HG02943 (cell line): ENCODE measurements around the gene TMEM128.
"Not testable (repeated sequence)": the region's sequence is repeated elsewhere in the genome, so short reads cannot be mapped to it uniquely, and the experiment has no call there.

ENCODE experiments used
- ATAC-seq: cut with Tn5 transposase; IDR thresholded peaks from one replicate; pipeline ENCODE4 v1.9.1; 2021; ENCODE audit warnings: mild to moderate bottlenecking, low read depth, moderate library complexity; ENCODE audit not compliant: unreplicated experiment

TMEM128 gene

DNA sequence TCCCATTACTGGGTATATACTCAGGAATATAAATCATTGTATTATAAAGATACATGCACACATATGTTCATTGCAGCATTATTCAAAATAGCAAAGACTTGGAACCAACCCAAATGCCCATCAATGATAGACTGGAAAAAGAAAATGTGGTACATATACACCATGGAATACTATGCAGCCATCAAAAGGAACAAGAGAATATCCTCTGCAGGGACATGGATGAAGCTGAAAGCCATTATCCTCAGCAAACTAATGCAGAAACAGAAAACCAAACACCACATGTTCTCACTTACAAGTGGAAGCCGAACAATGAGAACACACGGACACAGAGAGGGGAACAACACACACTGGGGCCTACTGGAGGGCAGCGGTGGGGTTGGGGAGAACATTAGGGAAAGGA is 9.7 kb upstream of the TMEM128 start:
- not testable (repeated sequence) for ATAC-seq

DNA sequence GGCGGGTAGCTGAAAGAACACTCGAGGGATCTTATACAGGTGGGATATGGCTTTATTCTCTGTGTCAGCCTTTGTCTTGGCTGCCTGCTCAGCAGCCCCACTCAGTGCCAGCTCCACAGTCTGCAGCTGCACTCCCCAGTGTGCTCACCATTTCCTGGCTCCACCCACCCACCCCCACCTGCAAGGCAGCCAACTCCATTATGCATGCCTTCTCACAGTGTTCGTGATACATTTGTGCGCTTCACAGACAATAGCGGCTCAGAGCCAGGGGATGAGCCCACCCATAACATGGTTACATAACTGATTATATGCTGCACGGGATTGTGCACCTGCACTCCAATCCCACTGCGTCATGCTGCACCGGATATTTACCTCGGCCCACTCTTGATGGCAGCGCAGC is 8.8 kb upstream of the TMEM128 start:
- ATAC-seq, result no peak

DNA sequence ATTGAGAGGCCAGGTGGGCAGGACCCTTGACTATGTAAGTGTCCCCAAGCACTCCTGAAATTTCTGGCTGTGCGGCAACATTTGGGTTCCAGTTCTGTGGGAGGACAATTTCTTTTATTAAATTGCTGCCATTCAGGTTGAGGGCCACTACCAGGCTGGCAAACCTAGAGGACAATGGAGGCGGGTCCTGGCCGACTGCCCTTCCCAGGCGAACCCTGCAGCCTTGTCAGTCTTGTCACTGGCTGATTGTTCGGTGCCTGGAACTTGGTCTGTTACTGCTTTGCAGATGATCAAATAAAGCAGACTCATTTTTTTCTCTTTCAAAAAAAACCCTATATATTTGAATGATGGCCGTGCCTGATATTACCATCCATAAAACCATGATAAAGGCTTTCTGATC is 6.6 kb upstream of the TMEM128 start:
- no peak for ATAC-seq

DNA sequence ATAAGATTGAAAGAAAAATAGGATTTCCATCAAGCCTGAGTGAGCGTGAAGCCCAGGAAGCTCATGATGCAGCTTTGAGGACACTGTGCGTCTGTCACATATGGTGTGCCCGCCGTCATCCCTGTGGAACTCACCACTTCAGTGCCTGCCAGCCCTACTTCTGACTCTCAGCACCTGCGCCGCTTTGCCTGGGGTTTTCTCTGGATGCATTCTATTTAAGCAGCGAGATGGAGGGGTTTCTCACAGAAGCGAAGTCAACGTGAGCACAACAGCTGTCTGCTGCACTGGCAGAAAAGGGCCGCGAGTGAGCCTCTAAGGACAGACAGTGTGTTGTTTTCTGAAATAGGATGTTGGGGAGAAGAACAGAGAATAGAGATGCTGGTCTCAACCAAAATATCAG is 6.2 kb upstream of the TMEM128 start:
- no peak for ATAC-seq

DNA sequence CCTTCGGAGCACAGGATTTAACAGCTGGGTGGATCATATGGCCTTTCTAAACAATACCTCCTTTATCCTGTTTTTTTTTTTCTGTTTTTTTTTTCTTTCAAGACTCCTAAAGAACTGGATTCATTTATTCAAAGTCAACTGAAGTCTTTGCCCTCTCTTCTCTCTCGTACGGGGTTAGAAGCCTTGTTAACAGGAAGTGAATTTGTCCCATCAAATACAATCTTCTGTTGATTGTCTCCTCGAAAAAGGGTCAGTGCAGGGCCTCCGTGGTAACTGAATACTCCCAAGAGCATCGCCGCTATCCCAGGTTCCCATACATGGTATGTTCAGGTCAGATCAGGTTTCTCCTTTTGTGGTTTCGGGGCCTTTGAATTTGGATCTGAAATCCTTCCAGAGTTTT is 1.8 kb upstream of the TMEM128 start:
- no peak for ATAC-seq

DNA sequence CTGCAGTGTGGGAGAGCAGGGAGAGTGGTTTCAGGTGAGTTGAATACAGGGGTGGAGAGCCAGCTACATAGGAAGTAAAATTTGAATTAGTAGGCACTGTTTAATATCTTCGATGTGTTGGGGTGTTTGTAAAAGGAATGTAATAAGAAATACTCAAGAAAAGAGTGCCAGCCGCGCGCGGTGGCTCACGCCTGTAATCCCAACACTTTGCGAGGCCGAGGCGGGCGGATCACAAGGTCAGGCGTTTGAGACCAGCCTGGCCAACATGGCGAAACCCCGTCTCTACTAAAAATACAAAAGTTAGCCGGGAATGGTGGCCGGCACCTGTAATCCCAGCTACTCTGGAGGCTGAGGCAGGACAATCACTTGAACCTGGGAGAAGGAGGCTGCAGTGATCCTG is 1.3 kb upstream of the TMEM128 start:
- not testable (repeated sequence) for ATAC-seq

DNA sequence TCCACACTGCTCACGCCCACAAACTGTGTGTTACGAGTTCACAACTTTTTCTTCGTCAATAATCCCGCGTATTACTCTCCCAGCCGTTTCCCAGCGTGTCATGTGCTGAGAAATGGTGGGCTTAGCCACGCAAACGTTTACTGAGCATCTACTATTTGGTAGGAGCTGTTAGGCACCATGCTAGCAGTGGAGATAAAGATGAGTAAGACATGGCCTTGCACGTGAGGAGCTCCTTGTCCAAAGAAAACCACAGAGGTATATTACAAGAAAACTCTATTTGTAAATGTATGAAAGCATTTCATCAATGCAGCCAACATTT is 821 bp upstream of the TMEM128 start:
- no peak for ATAC-seq

DNA sequence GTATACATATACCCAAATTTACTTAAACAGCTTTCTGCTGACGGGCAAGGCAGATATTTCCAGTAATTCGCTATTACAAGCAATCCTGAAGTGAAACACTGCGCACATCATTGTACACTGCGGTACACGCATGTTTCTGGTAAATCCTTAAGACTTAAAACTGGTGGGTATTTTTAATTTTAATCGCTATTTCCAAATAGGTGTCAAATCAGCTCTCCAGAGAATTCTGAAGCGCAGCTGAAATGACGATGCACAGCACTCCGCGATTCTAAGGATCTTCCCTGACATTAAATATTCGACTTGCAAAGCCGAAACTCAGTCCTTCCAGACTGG is 361 bp downstream of the TMEM128 start:
- peak; percentile 29 for ATAC-seq

DNA sequence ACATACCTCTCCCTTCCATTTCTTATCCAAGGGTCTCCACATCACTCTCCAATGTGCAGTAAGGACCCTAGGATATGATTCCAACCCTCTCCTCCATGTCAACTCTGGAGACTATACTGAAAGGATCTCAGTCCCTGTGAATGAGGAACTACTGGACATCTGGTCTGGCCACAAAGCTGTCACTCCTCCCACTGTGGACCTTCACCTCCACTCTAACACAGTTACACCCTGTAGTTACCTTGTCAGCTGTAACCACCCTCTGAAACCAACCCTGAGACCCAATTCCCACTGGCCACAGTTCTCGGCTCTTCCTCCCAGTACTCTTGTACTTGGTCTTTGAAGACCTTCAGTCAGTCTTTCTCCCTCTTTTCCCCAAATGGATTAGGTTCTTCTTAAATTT is 2.9 kb downstream of the TMEM128 start:
- no peak for ATAC-seq

DNA sequence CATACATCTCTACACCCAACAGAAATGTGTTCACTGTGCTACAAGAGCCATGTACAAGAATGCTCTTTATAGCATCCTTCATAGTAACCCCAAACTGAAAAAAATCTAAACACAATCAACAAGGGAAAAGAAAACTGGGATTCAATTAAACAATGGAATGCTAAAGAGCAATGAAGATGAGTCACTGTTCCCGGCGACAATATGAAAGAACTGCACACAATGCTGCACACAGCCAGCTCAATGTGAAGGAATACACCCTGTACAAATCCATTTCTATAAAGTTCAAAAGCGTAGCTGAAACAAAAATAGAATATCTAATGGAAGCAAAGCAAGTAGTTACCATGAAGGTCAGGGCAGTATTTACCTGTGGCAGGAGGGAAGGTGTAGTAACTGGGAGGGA is 8.5 kb downstream of the TMEM128 start:
- ATAC-seq, result not testable (repeated sequence)

DNA sequence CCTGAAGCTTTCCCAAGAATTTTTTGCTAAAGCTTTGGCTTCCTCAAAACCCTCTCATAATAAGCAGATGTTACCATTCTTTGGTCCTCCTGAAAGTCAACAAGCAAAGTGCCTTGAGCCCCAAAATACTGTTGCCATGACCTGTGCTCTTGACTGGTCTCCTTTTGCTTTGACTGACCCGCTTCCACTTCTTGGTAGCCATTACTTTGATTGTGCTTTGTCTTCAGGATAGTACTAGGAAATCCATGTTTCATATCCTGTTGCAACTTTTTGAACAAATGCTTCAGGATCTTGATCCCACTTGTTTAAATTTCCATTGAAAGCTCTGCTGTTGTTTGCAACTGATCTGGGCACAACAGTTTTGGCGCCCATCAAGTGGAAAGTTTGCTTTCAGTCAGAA is 14.4 kb downstream of the TMEM128 start:
- ATAC-seq, result no peak

DNA sequence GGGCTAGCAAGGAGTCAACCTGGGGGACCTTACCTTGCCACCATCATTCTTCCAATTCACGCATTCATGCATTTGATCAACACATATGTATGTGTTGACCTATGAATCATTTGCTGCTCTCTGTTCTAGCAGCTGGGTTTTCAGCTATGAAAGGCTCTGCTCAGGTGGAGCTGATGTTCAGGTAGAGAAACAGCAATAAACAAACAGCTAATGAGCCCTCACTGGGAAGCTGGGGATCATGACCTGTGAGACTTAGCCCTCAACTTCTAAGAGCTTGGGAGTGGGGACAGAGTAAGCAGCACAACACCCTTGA is 19.7 kb downstream of the TMEM128 start:
- no peak for ATAC-seq

DNA sequence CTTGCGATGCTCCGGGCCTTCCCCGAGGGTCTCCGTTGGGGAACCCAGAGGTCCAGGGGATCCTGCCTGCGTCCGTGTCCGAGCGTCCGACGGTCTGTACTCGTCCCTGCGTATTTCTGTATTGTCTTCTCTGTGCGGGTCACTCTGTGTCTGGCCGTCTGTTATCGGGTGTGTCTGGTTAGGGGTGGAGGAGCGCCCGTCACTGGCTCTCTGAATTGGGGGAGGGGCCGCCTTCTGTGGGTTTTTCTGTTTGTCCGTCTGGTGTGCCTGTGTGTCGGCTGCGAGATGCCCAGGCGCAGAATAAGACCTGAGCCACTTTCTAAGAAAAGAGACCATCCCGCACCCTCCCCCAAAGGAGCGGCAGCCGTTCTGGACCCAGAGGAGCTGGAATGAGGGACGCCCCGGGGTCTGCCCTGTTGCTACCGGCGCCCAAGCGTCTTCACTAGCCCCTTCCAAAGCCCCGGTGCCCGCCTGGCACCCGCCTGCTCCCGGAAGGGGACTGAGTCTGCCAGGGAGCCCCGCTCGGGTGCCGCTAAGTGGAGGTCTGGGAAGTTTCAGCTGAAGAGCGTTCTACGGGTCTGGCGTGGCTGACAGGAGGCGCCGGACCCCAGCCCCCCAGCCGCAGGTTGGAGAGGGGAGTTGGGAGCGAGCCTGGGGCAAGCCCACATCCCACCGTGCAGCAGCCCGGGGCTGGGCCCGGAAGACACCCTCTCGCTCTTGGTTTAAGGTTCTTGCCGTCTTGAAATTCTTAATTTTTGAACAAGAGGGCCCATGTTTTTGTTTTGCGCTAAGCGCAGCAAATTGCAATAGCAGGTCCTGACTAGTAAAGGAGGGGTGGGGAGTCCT is 20.3 kb downstream of the TMEM128 start:
- ATAC-seq, result no peak

DNA sequence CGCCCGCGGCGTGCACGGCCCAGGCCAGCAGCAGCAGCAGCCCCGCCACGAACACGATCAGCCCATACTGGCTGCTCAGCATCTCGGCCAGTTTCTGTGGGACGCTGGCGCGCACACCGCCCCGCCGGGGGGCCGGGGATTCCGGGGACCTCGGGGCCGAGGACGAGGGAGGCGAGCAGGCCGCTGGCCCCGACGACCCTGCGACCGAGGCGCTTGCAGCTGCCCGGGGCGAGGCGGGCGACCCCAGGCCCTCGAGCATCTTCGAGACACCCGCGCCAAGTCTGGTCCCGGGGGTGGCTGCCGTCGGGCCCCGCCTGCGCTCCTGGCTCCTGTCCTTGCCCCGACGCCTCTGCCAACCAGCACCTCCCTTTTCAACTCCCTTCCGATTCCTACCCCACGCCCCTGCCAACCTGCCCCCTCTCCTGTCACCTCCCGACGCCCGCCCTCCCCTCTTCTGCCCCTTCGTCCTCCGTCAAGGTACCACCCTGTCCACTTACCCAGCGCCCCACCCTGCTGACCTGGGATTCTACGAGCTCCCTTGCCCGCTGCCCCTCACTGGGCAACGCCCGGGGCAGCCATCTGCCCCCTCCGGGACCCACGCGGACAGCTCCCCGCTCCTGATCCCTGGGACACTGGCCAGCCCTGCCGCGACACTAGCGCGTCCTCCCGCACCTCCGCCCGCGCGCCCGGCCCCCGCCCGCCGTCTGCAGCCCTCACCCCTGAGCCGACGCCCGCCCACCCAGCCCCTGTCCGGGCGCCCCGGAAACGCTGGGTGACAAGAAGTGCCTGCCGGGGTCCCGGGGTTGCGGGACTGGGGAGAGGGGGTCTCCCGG is 21.2 kb downstream of the TMEM128 start, which contains the start of gene OTOP1:
OTOP1 (minus strand) TSS at position 324 of the 833 bp plus-strand sequence; CDS start at position 259, 65 bp downstream.
- ATAC-seq, result no peak

DNA sequence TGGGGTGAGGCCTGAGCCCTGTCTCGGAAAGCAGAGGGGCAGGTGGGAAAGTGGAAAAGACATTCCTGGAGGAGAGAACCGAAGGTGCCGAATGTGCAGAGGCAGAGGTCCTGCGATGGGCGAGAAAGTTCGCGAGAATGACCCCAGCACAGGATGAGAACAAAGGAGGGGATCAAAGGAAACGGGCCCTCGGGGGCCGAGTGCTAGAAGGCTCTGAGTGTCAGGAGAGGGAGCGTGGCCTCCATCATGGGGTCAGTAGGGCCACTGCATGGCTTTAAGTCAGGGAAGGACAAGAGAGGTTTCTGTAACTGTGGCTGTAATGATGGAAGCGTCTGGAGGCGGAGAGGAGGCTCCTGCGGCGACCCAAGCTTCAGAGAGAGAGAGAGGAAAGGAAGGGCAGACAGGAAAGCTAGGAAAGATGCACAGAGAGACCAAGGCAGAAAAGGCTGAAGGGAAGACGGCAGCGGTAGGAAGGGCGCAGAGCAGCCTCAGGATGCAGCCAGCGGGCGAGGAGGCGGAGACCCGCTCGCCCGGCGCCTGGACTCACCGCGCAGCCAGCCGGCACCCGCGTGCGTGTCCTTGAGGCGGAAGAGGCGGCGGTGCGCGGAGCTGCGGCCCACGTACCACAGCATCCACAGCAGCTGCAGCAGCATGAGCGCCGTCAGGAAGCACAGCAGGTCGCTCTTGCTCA is 22.0 kb downstream of the TMEM128 start:
- no peak for ATAC-seq

DNA sequence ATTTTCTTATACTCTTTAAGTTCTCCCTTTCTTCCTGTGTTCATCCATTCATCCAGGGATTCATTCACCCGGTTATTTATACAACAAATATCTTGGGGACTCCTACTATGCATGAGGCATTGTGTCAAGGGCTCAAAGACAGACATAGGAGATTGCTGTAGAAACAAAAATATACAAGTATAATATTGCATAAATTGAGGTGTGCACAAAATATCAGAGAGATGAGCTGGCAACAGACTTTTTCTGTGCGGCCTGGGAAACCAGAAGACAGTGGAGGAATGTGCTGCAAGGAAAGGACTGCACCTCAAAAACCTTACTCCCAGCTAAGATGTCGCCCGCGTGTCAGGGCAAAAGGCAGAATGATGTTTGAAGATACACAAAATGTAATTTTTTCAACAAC is 30.9 kb downstream of the TMEM128 start:
- no peak for ATAC-seq

DNA sequence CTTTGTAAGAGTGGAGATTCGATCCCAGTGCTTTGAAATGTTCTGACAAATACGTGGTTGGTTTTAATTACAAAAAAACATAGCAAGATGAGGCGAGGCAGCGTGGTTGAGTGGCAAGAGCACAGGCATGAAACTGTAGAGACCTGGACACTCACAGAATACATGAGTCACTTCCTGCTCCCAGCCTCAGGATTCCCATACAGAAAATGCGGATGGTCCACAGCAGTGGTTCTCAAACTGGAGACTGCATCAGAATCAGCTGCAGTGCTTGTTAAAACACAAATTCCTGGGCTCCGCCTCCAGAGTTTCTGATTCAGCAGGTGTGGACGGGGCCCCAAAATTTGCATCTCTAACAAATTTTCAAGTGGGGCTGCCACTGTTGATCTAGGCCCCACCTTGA is 31.4 kb downstream of the TMEM128 start:
- no peak for ATAC-seq

DNA sequence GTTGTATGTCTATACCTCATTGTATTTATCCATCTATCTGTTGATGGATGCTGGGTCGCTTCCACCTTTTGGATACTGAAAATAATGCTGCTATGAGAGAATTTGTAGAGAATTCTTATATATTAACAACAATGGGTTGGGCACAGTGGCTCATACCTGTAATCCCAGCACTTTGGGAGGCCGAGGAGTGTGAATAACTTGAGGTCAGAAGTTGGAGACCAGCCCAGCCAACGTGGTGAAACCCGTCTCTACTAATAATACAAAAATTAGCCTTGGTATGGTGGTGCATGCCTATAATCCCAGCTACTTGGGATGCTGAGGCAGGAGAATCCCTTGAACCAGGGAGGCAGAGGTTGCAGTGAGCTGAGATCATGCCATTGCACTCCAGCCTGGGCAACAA is 34.3 kb downstream of the TMEM128 start:
- not testable (repeated sequence) for ATAC-seq

DNA sequence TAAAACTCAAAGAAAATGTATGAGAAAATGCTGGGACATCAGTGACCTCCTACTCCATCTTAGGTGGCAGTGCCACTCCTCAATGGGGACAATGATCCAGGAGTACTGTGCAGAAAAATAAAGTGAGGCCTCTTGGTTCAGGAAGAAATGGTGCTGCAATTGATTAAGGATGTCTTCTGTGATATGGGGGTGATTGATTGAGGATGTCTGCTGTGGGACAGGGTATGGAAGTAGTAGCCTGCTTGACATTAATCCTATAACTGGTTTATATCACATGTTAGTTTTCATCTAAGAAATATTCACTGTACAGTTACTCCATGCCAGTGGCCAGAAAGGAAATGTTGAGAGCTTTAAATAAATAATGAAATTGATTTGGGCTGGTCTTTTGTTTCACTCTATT is 41.8 kb downstream of the TMEM128 start:
- ATAC-seq, result no peak

DNA sequence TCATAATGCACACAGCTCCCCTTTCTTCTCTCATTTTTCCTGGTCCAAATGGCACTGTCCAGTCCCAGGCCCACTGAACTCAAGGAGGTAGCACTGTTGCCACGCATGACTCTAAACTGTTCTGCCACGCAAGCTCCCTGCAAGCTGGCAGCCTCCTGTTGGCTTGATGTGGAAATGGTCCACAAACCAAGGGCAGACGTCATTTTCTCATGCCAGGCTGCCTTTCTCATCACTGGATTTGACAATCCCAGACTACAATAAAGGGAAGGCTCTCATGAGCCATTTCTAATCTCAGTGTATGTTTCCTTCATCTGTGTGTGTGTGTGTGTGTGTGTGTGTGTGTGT is 43.6 kb downstream of the TMEM128 start:
- no peak for ATAC-seq

DNA sequence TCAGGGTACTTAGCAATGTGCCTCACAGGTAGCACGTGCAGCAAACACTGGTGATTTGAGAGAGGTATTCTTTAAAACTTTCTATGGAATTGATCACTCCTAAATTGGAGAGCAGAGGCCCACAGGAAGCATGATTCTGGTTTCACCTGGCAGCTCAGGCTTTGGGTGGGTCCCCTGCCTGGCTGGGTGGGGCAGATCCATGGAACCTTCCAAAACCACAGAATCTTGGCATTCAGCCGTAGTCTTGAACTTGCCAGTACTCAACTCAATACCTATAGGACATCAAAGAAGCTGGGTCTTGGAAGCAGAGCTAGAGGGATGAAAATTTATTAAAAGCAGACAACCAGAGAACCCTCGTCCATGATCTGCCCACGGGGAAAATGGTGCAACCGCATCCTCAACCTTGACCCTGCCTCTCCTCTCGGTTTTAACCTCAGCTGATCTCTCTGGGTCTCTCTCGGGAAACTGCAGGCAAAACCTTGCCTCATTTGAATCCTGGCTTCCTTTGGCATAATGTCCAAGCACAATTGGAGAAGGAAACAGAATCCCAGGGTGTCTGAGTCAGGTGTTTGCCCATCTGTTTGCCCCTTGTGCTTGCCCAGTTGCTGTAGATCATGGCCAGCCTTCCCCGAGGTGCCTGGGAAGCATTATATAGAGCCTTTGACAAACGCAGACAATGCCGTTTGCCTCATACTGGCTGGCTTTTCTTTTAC is 44.2 kb downstream of the TMEM128 start:
- ATAC-seq, result no peak
